ENCODE data around the gene DTX3L.

DNA sequence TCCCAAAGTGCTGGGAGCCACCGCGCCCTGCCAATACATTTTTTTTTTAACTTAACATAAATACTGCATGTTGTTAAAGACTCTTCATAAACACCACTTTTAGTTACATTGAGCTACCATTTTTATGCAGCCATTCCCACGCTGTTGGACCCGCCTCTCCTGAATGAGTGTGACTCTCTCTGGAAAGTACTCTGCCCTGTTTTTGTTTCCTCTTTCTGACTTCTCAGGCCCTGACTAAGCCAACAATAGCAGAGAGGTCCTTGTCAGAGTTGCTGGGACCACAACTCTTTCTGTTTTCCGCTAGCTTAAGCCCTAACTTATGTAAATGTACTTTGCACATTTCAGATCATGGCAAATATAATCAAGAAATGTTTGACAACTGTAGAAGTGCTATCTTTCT lies 48.6 kb downstream of the DTX3L start:
- TF ChIP-seq EZH2 (IDR thresholded peaks at IDR 0.05) (no peak), POLR2AphosphoS5 (IDR thresholded peaks at IDR 0.05; ENCODE audit: borderline replicate concordance, low read depth, low read length) (no peak)

Measured in SK-N-MC (cell line).